ENCODE results near the gene SMAD5. TPM values are rescaled to one million over a fixed set of nuclear protein-coding genes. Genes with fewer than 3 reads are reported as not detected.

The SMAD5 gene
- total RNA-seq, 2 donors from 2014 or later, result 97.8 to 105 TPM

DNA sequence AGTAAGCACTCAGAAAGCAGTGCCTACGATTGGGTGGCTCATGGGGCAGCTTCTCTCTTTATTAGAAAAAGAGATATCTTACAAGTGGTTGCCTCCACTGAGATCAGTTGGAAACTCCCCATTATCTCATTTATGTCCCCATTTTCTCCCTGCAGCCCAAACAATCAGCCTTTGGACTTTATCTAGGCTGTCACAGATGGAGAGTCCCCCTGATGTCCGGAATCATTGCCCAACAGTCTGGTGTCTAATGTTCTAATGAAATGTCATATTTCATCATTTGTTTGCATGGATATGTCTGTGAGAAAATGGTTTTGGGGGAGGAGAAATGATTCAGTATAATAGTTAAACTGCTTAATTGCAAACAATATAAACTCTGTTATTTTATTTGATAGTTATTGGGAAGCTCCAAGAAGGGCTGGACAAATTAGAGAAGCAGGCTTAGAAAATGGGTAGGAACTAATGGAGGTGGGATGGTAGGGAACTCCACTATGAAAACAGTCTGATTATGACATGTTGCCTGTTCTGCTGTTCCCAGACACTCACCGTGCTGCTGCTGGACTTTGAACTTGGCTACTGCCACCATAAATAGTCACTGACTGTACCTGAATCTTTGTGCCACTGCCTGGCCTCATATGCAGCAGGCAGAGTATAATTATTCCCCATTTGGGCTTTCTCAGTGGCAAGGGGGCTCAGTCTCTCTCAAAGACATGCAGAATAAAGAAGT lies 38.3 kb upstream of the SMAD5 start:
- no peaks in the 10 kb centered on the region for H3K36me3 Mint-ChIP-seq (ENCODE audit: low read depth)
- no peaks in the 10 kb centered on the region for H3K27me3 ChIP-seq (ENCODE audit: control insufficient read depth, insufficient read depth, low read length, poor library complexity, severe bottlenecking)
- no peak for DNase-seq
- H3K9me3 Mint-ChIP-seq, result no peaks in the 10 kb centered on the region
- no peak overlapping the region for H3K4me3 ChIP-seq (ENCODE audit: low read length)
- H3K27me3 Mint-ChIP-seq (ENCODE audit: insufficient read depth), result peaks cover 1% of the 10 kb centered on the region
- TF ChIP-seq CTCF (conservative IDR thresholded peaks at IDR 0.05), result no peak
- H3K4me1 Mint-ChIP-seq, result peaks cover 17% of the 10 kb centered on the region
- H3K27ac ChIP-seq (ENCODE audit: low read depth, low read length), result no peak overlapping the region
- H3K9me3 ChIP-seq (ENCODE audit: control insufficient read depth, low read length), result no peaks in the 10 kb centered on the region
- no peaks in the 10 kb centered on the region for H3K4me1 ChIP-seq (ENCODE audit: control insufficient read depth, insufficient read depth, low read length)
- no peak overlapping the region for H3K4me3 Mint-ChIP-seq
- no peak overlapping the region for H3K27ac Mint-ChIP-seq
- no peak overlapping the region for H3K9ac ChIP-seq (ENCODE audit: extremely low read depth, low read length, poor library complexity, severe bottlenecking)
- 85 to 90% methylated on average over 1 to 3 of the region's 3 CpGs for WGBS, 2 experiments (ENCODE audit: insufficient coverage in 1 of 2, insufficient read length in 1 of 2)
- H3K36me3 ChIP-seq (ENCODE audit: control insufficient read depth, insufficient read depth, low read length), result no peaks in the 10 kb centered on the region

GRCh38 chr5:136094913-136095641 lies 37.6 kb upstream of the SMAD5 start:
- Histone ChIP-seq H3K27me3 (ENCODE audit: control insufficient read depth, insufficient read depth, low read length, poor library complexity, severe bottlenecking) (no peaks in the 10 kb centered on the region), H3K9ac (ENCODE audit: extremely low read depth, low read length, poor library complexity, severe bottlenecking) (no peak overlapping the region), H3K4me3 (ENCODE audit: low read length) (no peak overlapping the region), H3K36me3 (ENCODE audit: control insufficient read depth, insufficient read depth, low read length) (no peaks in the 10 kb centered on the region), H3K9me3 (ENCODE audit: control insufficient read depth, low read length) (no peaks in the 10 kb centered on the region), H3K4me1 (ENCODE audit: control insufficient read depth, insufficient read depth, low read length) (no peaks in the 10 kb centered on the region), H3K27ac (ENCODE audit: low read depth, low read length) (no peak overlapping the region)
- Mint-ChIP-seq H3K36me3 (ENCODE audit: low read depth) (no peaks in the 10 kb centered on the region), H3K27ac (no peak overlapping the region), H3K4me3 (no peak overlapping the region), H3K4me1 (peaks cover 17% of the 10 kb centered on the region), H3K9me3 (no peaks in the 10 kb centered on the region), H3K27me3 (ENCODE audit: insufficient read depth) (peaks cover 1% of the 10 kb centered on the region)
- DNase-seq, result peak; percentile 32
- WGBS, 2 experiments (ENCODE audit: insufficient coverage in 1 of 2, insufficient read length in 1 of 2), result 83 to 91% methylated on average over 6 to 8 of the region's 8 CpGs
- no peak for TF ChIP-seq CTCF (conservative IDR thresholded peaks at IDR 0.05)

DNA sequence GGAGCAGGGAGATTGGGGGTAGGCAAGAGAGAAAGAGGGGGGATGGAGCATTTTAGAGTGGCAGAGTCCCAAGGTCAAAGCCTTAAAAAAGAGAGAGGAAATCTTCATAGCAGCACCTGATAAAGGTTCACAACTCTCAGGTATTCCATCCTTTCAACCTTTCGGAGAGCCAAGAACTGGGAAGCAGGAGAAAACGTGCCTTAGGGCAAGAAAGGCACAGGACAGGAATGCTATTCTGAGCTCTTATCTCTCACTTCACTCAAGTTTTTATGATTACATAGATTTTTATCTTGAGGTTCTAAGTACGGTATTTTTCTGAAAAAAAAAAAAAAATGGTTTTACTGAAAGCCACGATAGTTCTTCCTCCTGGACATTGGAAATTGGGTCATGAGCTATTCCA lies 34.5 kb upstream of the SMAD5 start:
- no peaks in the 10 kb centered on the region for H3K36me3 ChIP-seq (ENCODE audit: control insufficient read depth, insufficient read depth, low read length)
- H3K4me1 Mint-ChIP-seq, result peaks cover 21% of the 10 kb centered on the region
- H3K4me3 Mint-ChIP-seq, result no peak overlapping the region
- H3K9me3 Mint-ChIP-seq, result no peaks in the 10 kb centered on the region
- DNase-seq, result peak; percentile 38
- H3K4me1 ChIP-seq (ENCODE audit: control insufficient read depth, insufficient read depth, low read length), result no peaks in the 10 kb centered on the region
- no peak overlapping the region for H3K4me3 ChIP-seq (ENCODE audit: low read length)
- no peaks in the 10 kb centered on the region for H3K27me3 ChIP-seq (ENCODE audit: control insufficient read depth, insufficient read depth, low read length, poor library complexity, severe bottlenecking)
- peaks cover 1% of the 10 kb centered on the region for H3K27me3 Mint-ChIP-seq (ENCODE audit: insufficient read depth)
- no peak overlapping the region for H3K27ac Mint-ChIP-seq
- H3K27ac ChIP-seq (ENCODE audit: low read depth, low read length), result no peak overlapping the region
- H3K36me3 Mint-ChIP-seq (ENCODE audit: low read depth), result no peaks in the 10 kb centered on the region
- WGBS, 2 experiments (ENCODE audit: insufficient coverage in 1 of 2, insufficient read length in 1 of 2), result 83% methylated on average over 4 of the region's 4 CpGs; no CpG with 5 or more reads in 1 of the 2 experiments
- TF ChIP-seq CTCF (conservative IDR thresholded peaks at IDR 0.05), result no peak
- H3K9ac ChIP-seq (ENCODE audit: extremely low read depth, low read length, poor library complexity, severe bottlenecking), result no peak overlapping the region
- H3K9me3 ChIP-seq (ENCODE audit: control insufficient read depth, low read length), result no peaks in the 10 kb centered on the region

Data from endodermal cell (in vitro differentiated cells).